Femur (tissue), 1 donor: ENCODE data around the gene MEN1.
"Not testable (repeated sequence)": the region's sequence is repeated elsewhere in the genome, so short reads cannot be mapped to it uniquely, and the experiment has no call there.

Experiments
- DNase-seq: peaks from one replicate; pipeline ENCODE4 v3.0.0-alpha.2; 2017

The MEN1 gene

DNA sequence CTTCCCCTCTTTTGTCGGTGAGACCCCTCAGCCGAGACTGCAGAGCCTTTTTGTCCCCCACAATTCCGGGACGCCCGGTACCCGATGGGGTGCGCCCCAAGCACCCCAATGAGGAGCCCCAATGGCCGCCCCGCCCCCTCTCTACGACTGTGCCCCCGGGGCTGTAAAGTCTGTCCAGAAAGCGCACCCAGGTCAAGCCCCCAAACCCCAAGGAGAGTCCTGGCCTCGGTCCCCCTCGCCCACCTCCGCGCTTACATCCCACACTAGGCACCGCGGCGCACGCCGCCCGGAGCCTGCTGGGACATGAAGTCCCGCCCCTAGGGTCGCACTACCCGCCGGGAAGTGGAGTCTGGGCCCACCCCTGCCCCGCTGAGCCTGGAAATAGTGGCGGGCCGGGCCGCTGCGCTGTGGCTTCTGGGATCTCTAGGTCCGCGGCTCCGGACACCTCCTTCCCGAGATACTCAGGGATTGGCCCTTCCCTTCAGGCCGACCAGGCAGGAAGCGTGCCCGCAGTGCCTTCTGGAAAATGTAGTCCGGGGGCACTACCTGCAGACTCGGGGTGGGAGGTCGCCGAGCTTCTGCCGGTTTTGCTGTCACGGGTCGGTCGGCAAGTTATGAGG, at the start of gene MEN1:
MEN1 (minus strand) TSS at position 281 of the 620 bp plus-strand sequence. CDS start 442 bp downstream, outside the sequence.
- DNase-seq: peak; percentile 98

DNA sequence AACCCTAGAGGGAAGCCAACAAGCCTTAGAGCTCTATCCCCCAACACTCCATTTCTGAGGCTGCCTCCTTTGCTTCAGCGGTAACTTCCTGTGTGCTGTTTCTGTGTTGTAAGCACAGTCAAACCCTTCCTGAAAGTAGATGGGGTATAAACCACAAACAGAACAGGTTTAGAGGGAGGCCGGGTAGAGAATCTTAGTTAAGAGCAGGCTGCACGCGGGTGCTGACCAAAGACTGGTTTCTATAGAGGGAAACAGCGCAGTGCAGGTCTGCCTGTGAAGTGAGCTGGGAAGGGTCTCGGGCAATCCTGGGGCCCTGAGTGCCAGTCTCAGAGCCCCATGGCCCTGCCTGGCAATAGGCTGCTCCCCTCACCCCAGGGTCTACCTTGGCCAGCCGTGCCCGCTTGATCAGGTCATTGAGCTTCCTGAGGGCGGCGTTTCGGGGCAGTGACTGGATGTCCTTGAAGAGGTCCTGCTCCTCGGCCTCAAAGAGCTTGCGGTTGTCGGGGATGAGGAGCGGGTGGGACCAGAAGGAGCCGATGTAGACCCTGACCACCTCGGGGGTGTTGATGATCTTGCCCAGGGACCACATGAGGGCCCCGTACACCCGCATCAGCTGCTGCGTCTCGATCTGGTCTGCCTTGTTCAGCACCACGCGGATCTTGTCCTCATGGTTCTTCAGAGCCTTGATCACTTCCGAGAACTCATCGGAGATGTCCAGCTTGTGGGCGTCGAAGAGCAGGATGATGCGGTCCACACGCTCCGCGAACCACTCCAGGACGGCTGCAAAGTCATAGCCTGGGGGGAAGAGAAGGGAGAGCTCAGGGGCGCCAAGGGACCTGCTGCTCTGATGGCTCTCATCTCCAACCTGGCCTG, 49.4 kb upstream of the MEN1 start:
- no peak for DNase-seq

DNA sequence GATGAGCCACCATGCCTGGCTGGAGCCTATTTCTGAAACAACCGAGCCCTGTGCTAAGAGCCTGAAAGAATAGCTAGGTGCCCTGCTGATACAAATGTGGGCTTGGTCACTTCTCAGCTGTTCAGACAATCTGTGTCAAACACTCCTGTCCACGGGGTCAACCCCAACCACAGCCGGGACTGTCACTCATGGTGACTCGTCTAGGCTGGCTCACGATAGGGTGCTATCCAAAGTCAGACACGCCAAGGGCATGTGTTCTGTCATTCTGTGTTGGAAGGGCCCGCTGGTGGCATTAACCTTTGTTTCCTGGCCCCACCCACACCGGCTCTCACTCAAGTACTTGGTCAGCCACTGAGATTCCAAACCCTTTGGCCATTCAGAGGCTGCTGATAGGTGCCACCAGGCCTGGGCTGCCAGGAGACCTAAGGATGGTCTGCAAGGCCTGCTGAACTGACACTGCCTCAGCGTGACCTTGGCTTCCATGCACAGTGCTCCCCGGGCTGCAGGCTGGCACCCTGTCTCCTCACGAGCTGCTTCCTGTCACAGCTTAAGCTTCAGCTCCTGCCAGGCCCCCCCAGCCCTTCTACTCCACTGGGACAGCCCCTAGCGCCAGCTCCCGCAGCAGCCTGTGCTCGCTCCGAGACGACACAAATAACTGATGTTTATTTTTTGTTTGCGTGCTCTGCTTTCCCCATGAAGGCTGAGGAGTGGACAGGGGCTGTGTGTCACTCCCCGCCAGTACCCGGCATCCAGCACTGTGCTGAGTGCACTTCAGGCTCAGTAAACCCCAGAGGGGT, 48.3 kb upstream of the MEN1 start:
- no peak for DNase-seq

DNA sequence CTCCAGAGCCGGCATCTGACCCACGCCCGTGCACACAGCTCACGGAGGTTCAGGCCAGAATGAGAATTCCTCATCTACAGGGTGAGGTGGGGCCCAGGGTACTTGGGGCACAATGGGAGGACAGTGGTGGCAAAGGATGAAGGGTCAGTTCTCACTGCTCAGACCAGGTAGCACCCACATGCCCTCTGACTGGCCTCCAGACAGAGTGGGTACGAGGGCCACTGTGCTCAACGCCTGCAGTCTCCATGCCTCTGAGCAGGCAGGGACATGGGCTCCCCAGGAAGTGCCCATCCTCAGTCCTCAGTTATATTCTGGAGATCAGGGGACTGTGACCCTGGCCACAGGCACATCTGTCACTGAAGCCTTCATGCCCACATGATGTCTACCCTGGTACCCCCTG, 47.1 kb upstream of the MEN1 start:
- no peak for DNase-seq

DNA sequence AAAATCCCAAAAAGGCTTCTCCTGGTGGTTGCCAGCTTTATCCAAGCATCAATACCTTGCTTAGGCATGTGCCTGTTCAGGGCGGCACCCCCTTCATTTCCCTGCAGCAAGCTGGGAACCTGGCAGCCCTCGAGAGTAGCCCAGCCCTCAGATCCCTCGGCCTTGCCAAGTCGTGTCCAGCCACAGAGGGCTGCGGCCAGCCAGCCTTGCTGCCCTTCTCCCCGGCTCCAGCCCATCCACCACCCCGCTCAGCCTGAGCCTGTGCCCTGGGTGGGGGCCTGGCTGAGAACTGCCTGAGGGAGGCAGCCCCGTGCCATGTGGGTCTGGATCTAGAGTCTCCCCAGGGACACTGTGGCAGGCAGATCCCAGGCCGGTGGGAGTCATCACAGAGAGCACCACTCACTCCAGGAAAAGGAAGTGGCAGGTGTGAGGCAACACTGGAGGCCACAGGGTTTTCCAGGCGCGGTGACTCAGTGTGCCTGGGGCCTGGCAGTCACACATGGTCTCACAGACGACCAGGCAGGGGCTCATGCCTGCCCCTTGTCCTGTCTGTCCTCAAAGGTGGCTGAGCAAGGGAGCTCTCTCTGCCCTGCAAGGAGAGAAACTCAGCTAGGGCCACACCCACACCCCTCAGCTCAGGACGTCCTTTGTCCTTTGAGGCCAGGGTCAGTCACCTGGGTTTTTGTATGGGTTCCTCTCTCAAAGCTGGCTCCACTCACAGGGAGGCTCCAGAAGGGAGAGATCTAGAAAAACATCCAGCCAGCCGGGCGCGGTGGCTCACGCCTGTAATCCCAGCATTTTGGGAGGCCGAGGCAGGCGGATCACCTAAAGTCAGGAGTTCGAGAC, 46.3 kb upstream of the MEN1 start:
- no peak for DNase-seq

DNA sequence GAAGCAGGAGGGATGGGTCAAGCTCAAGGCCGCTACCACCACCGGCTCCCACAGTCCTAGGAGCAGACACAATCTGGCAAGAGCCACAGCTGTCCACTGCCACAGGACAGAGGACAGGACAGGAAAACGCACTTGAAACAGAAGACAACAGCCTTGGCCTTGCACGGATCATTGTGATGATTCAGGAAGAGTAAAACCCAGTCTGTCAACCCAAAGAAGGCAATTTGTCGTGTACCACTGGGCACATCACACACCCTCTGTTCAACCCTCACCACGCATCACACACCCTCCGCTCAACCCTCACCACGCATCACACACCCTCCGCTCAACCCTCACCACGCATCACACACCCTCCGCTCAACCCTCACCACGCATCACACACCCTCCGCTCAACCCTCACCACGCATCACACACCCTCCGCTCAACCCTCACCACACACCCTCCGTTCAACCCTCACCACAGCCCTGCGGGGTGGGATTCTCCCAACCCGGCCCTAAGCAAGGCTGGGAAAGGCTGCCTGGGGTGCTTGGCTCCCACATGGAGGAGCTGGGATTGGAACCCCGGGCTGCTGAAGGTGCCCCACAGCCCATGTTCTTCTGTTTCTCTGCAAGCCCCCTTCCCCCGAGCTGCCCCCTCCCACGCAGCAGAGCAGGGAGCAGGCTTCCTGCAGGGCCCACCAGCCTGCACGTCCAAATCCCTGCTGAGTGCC, 45.4 kb upstream of the MEN1 start:
- no peak for DNase-seq

DNA sequence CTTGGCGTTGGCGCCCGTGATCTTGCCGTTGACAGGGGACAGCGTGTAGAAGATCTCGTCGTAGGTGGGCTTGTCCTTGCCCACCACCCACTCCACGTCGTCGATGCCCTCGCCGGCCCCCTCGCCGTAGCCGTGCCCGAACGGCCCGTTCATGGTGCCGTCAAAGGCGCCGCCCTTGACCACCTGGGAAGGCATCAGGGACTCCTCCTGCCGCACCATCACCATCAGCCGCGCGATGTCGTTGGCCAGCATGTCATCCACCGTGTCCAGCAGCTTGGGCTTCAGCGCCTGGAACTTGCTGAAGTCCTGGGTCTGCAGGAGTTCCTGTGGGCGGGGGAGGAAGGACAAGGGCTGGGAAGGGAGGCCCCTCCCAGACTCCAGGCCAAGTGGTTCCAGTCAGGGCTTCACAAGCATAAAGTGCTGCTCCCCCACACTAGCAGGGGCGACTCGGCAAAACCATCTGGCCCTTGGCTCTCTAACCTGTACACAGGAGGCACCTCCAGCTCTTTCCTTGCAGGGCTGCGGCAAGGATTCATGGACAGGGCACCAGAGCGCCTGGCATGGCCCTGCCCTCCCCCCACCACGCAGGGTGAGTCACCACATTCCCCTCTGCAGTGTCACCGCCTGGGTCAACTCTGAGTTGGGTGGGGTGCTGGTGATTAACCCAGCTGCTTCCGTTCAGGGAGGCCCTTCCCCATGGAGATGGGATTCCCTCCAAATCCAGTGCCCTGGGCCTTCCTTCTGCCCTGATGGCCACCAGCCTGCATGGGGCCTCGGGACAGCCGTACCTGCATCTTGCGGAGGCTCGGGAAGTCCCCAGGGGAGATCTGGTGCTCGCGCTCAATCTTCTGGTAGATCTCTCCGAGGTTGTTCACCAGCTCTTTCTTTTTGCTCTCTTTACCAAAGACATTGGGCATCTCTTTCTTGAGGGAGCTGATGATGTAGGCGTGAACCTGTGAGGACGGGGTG, 44.5 kb upstream of the MEN1 start:
- DNase-seq: peak; percentile 76

DNA sequence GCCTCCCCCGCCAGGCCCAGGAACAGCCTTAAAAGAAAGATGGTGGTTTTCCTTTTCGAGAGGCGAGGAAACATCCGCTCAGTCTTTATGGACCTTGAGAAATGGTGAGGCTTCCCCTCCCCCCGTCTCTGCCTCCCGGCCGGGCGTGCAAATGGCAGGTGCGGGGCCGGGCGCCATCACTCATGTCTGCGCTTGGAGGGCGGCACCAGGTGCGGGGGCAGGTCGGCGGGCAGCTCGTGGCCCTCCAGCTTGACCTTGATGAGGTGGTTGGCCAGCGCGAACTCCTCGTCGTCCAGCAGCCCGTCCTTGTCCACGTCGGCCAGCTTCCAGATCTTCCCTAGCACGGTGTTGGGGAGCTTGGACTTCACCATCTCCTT, 43.8 kb upstream of the MEN1 start:
- DNase-seq: no peak

DNA sequence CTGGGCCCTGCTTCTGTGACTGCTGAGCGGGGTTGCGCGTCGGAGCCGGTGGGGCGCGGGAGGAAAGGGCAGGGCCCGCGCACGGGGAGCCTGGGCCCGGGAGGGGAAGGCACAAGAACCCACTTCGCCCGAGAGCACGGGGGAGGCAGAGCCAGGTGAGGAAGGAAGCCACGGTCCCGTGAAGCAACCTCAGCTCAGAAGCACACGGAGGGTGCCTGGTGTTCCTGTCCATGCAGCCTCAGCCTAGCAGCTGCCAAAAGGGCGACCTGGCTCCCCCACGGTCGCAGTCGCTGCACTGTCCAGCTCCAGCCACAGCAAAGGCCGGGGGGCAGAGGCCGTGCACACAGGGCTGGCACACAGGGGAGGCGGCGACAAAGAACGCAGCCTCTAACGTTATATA, 43.4 kb upstream of the MEN1 start:
- DNase-seq: no peak

DNA sequence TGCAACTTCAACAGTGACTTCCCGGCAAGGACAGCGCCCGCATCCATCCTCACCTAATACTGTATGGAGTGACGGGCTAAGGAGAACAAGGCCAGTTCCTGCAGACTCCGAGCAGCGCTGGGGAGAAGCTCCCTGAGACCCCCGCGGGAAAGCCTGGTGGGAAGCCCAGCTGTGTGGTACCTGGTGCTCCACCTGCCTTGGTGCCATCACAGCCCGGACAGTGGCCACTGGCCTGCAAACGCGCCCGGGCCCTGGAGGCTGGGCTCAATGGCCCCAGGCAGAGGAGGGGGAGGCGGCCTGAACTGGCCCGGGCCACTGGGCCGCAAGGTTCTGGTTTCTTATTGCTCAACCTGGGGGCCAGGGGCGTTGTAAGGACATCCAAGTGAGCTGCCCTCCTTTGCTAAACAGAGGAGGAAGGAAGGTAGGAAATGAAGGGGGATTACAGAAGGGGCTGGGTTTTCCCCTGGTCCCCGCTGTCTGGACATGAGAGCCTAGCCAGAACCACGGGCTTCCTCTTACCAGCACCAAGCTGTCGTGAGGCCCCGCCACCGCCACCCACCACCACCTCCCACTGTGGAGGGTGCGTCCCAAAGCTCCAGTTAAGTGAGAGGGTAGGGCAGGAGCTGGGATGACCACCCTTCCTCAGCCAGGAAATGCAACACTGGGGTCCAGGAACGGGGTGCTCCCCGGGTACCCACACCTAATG, 42.6 kb upstream of the MEN1 start:
- no peak for DNase-seq

DNA sequence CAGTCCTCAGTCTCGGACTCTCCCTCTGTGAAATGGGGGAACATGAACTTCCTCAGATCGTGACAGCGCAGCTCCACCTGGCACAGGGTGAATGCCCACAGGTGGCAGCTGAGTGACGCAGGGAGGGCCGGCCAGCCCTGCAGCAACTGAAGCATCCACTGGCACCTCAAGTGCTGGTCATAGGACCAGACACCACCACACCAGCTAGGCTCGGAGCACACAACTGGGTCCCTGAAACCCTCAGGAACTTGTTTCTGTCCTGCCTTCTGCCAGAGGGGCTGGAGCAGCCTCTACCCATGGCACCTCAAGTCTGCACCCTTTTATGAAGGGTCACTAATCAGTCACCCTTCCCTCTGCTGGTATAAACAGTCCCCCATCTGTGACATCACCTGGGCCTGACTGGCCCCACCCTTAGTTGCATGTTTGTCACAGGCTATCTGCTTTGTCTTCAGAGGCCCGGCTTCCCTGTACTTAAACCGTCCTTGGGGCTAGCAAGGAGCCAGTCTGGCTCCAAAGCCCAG, 41.5 kb upstream of the MEN1 start:
- no peak for DNase-seq

DNA sequence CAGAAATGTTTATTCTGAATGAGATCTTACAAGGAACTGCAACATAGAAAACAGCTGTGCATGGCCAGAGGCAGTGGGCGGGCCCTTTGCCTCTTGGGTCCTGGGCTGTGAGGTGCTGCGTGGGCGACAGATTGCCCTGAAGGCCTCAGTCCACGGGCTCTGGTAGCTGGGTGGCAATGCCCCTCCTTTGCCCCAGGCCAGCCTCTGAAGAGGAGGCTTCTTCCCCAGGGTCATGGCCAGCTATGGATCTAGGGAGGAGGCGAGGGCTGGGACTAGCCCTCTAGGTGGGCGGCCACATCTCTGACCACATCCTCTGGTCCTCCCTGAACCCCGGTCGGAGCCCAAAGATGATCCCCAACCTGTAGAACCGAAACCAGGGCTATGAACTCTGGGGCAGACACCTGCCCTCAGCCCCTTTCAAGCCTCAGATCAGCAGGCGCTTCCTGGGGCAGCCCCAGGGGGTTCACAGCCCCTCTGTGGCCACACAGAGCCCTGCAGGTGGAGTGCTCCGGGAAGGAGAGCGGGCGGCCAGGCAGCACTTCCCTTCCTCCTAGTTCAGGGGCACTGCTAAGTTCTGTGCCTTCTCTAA, 40.7 kb upstream of the MEN1 start:
- DNase-seq: no peak

DNA sequence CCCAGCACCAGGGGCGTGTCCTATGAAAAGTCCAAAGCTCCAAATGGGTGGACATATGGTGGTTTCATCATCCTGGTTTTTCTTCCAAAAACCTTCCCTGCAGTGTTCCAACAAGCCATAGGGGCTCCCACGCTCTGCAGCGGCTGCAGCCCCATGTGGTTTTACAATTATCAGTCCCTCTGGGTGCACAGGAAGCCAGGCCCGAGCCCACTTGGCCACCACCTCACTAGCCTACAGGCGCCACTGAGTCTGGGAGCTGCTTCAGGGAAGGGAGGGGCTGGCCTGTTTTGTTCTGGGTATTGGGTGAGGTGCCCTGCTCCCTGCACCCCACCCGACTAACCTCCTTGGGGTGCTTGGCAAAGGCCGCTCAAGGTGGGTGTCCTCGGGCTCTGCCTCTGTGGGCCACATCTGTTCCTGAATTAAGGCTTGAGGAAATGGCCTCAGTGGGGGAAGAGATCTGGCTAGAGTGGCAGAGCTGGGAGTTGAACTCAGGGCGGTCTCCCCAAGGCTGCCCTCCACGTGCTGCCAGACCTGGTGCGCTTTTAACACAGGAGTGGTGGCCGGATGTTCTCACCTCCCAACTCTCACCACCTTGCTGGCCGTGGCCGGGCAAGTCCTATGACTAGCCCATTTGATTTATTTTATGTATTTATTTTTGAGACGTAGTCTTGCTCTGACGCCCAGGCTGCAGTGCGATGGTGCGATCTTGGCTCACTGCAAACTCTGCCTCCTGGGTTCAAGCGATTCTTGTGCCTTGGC, 39.4 kb upstream of the MEN1 start:
- no peak for DNase-seq

DNA sequence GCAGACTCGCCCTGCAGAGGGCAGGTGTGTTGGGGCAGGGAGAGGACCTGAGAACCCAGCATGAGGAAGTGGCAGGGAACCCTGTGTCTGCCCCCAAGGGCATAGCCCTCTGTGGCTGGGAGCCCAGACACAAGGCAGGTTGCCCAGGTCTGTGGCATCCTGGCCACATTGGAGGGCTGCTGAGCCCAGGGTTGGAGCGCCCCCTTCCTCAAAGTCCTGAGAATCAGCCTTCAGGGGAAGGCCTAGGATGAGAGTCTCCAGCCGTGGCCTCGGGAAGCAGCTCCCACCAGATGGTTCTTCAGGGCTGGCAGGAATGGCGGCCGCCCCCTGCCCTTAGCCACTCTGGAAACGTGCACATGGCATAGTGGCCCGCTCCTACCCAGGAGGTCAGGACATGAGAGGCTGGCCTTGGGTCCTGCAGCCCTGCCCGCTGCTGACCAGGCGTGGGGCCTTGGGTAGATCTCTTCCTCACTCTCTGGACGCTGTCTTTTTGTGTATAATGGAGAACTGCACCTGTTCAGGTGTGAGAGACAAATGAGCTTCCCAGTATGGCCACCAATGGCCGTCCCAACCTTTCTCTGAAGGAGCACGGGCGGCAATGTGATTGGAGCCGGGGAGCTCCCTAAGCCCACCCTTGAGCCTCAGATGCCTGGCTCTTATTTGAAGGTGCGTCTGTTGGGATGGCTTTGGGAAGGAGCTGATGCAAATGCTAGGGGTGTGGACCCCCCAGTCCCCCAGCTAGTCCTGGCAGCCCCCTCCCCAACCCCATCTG, 38.7 kb upstream of the MEN1 start:
- no peak for DNase-seq

DNA sequence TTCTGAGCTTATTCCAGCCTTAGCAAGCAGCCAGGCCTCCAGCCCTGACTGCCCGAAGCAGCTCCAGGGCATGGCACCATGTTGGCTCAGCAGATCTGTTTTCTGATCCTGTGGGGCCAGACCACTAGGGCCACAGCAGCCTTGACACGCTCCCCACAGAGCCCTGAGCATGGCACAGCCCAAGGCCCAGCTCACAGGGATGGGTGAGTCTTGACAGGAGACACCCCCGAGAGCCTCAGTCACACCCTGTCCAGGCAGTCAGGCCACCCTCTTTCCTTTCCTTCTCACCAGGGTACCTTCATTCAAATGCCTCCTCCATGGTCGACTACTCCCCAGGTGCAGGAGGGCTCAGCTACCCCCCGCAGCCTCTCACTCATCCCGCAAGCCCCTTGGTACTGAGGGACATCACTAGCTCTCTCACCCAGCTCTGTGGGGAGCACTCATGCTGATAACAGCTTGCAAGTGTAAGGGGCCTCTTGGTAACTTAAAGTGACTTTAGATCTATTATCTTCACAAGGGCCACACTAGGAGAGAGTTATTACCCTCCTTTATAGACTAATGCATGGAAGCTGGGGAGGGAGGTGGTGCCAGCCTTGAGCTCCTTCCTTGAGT, 38.0 kb upstream of the MEN1 start:
- no peak for DNase-seq

DNA sequence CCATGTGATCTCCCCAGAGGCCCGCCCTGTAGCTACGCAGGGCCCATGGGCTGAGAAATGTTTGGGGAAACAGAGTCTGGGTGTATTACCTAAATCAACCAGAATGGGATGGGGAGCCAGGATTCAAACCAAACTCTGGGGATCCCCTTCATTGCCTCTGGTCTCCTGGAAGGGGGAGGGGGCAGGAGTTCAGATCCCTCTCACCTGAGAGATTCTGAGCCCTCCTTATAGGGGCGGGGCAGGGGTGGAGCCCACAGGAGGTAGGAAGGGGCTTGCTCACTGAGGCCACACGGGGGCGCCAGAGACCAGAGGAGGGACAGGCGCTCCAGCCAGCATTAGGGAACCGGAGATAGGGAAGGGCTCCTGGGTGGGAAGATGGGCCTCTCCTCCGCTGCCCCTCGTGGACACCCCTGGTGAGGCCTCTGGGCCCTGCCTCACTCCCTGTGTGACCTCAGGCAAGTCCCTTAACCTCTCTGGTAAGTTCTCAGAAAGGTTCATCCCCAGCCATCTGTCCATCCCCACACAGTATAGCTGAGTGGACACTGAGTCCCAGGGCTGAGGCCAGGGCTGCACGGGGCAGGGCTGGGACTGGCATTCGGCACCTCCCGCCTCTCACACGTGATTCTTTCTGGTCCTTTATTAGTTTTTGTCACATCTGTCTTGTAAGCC, 36.8 kb upstream of the MEN1 start:
- peak; percentile 94 for DNase-seq

DNA sequence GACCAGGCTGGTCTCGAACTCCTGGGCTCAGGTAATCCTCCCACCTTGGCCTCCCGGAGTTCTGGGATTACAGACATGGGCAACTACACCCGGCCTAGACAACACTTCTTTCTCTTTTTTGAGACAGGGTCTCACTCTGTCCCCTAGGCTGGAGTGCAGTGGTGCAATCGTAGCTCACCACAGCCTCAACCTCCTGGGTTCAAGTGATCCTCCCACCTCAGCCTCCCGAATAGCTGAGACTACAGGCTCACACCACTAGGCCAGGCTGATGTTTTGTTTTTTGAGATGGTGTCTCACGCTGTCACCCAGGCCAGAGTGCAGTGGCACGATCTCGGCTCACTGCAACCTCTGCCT, 35.4 kb upstream of the MEN1 start:
- DNase-seq: not testable (repeated sequence)
